HepG2 (cell line): ENCODE results near the gene TST. TPM values are rescaled to one million over a fixed set of nuclear protein-coding genes. Genes with fewer than 3 reads are reported as not detected.

Experiments
- CBX5 ChIP-seq: sonication (generic); formaldehyde crosslinking; IDR thresholded peaks from 2 replicates; pipeline ENCODE4 v1.4.0; 2020; ENCODE audit warnings: missing genetic modification reagents, borderline replicate concordance
- EEA1 ChIP-seq: sonication (generic); formaldehyde crosslinking; IDR thresholded peaks from 2 replicates; pipeline ENCODE4 v1.5.1; 2020; ENCODE audit warnings: mild to moderate bottlenecking, missing genetic modification reagents, borderline replicate concordance
- GATA4 ChIP-seq: sonication (generic); IDR thresholded peaks from 2 replicates; pipeline ENCODE4 v1.6.1; 2016; ENCODE audit warnings: antibody characterized with exemption, low read depth, borderline replicate concordance
- HES4 ChIP-seq: sonication (generic); formaldehyde crosslinking; IDR thresholded peaks from 2 replicates; pipeline ENCODE4 v1.9.0; 2021; ENCODE audit warnings: mild to moderate bottlenecking, missing genetic modification reagents, borderline replicate concordance
- MIER2 ChIP-seq: IDR thresholded peaks from 2 replicates; pipeline ENCODE4 v1.6.1; 2016; ENCODE audit warnings: missing biosample characterization, missing genetic modification reagents
- RNF2 ChIP-seq: fragments of 450-650 bp; conservative IDR thresholded peaks from 2 replicates; pipeline ENCODE4 v1.6.1; 2016; ENCODE audit warnings: low read depth
- RXRB ChIP-seq: IDR thresholded peaks from 2 replicates; pipeline ENCODE4 v1.6.1; 2016; ENCODE audit warnings: borderline replicate concordance, missing genetic modification reagents, missing compliant biosample characterization
- SCMH1 ChIP-seq: sonication (generic); formaldehyde crosslinking; IDR thresholded peaks from 2 replicates; pipeline ENCODE4 v1.9.0; 2021; ENCODE audit warnings: missing genetic modification reagents, mild to moderate bottlenecking, borderline replicate concordance
- SP2 ChIP-seq: sonication (generic); formaldehyde crosslinking; IDR thresholded peaks from 2 replicates; pipeline ENCODE4 v1.5.1; 2020; ENCODE audit warnings: mild to moderate bottlenecking, missing genetic modification reagents
- ZBTB7A ChIP-seq: sonication (generic); formaldehyde crosslinking; IDR thresholded peaks from 2 replicates; pipeline ENCODE4 v1.8.0; 2022; ENCODE audit warnings: mild to moderate bottlenecking, missing genetic modification reagents
- ZKSCAN1 ChIP-seq: fragments of 150-350 bp; IDR thresholded peaks from 2 replicates; pipeline ENCODE4 v1.6.1; 2014; ENCODE audit warnings: low read length
- ZKSCAN5 ChIP-seq: sonication (generic); formaldehyde crosslinking; IDR thresholded peaks from 2 replicates; pipeline ENCODE4 v1.5.1; 2020; ENCODE audit warnings: mild to moderate bottlenecking, missing genetic modification reagents
- ZNF264 ChIP-seq: sonication (generic); formaldehyde crosslinking; IDR thresholded peaks from 2 replicates; pipeline ENCODE4 v1.4.0; 2020; ENCODE audit warnings: missing genetic modification reagents
- ZNF383 ChIP-seq: sonication (generic); formaldehyde crosslinking; IDR thresholded peaks from 2 replicates; pipeline ENCODE4 v1.4.0; 2020; ENCODE audit warnings: missing genetic modification reagents, mild to moderate bottlenecking, borderline replicate concordance
- ZNF430 ChIP-seq: sonication (generic); formaldehyde crosslinking; IDR thresholded peaks from 2 replicates; pipeline ENCODE4 v1.9.0; 2021; ENCODE audit warnings: mild to moderate bottlenecking, missing genetic modification reagents
- ZNF543 ChIP-seq: sonication (generic); formaldehyde crosslinking; IDR thresholded peaks from 2 replicates; pipeline ENCODE4 v1.4.0; 2020; ENCODE audit warnings: mild to moderate bottlenecking, missing genetic modification reagents
- ZNF550 ChIP-seq: sonication (generic); formaldehyde crosslinking; IDR thresholded peaks from 2 replicates; pipeline ENCODE4 v1.4.0; 2020; ENCODE audit warnings: mild to moderate bottlenecking, missing genetic modification reagents, borderline replicate concordance
- ZNF724P ChIP-seq: sonication (generic); formaldehyde crosslinking; IDR thresholded peaks from 2 replicates; pipeline ENCODE4 v1.8.0; 2022; ENCODE audit warnings: missing genetic modification reagents, borderline replicate concordance
- ZSCAN9 ChIP-seq: IDR thresholded peaks from 2 replicates; pipeline ENCODE4 v1.6.1; 2016; ENCODE audit warnings: borderline replicate concordance
- polyA plus RNA-seq, 8 experiments: library from polyadenylated mRNA; depleted of rRNA in 3 of 8; stranded (reverse) in 7 of 8; unstranded in 1 of 8; fragments of >200 nt; fragmentation: Illumina TruSeq in 4 of 8; extraction: Trizol in 4 of 8; gene quantifications; 2 replicates each; pipeline versions ENCODE4 v1.2.1 to v1.2.3, GENCODE V29; 2011 to 2016; ENCODE audit warnings: low read depth in 4 of 8, missing spikeins in 1 of 8, mixed read lengths in 1 of 8; ENCODE audit not compliant: insufficient read depth in 1 of 8
- total RNA-seq, 5 experiments: library from RNA; depleted of rRNA; stranded (reverse); fragments of >200 nt; fragmentation: Illumina TruSeq; extraction: Trizol; gene quantifications; 2 replicates each; pipeline ENCODE4 v1.2.3, GENCODE V29; 2016; ENCODE audit warnings: low read depth in 1 of 5
- TF ChIP-seq, protein P1 (sequence below): sonication (generic); formaldehyde crosslinking; IDR thresholded peaks from 2 replicates; pipeline ENCODE4 v1.5.0; 2020; ENCODE audit warnings: mild to moderate bottlenecking, missing genetic modification reagents
- TF ChIP-seq, protein P2 (sequence below): IDR thresholded peaks from 2 replicates; pipeline ENCODE4 v1.6.1; 2016; ENCODE audit warnings: missing genetic modification reagents, missing compliant biosample characterization
- TF ChIP-seq, protein P3 (sequence below): sonication (generic); formaldehyde crosslinking; IDR thresholded peaks from 2 replicates; pipeline ENCODE4 v1.4.0; 2020; ENCODE audit warnings: missing genetic modification reagents
- TF ChIP-seq, protein P4 (sequence below): sonication (generic); formaldehyde crosslinking; conservative IDR thresholded peaks from 2 replicates; pipeline ENCODE4 v1.8.1; 2023; ENCODE audit warnings: missing genetic modification reagents
- TF ChIP-seq, protein P5 (sequence below): sonication (generic); formaldehyde crosslinking; IDR thresholded peaks from 2 replicates; pipeline ENCODE4 v1.5.0; 2020; ENCODE audit warnings: missing genetic modification reagents

TST gene
- total and polyA plus RNA-seq, 2 of the 13 experiments (the other 11 are each of a cell fraction or from before 2014, with no cell fraction given), result 44.6 to 63.6 TPM

DNA sequence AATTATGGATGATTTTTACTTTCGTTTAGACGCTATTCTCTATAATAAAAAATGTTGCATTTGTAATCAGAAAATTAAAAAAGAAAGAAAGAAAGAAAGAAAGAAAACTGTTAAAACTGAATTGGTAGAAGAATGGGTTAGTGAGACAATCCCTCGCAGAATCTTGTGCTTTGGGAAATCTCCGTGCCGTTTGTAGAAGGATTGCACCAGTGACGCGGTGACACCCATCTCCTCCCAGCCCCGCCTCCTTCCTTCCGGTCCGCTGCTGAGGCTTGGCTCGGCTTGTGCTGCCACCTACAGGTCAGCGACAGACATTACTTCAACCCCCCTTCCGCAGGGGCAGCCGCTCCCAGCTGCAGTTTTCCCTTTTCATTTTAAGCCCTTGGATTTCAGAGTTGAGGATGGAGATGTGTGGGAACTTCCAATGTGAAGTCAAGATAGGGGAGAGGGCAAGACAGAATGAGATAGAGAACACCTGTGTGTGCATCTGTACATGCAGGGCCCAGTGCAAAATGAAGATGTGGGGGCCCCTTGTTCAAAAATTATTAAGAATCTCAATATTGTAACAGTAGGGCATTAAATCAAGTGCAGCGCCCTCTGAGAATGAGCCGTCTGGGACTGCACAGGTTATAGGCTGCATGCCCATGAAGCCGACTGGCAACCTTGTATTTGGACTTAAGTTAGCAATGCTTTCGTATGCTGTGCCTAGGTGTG, 41.1 kb downstream of the TST start (continued):
- TF ChIP-seq ZNF543 (no peak), RNF2 (no peak), ZSCAN9 (no peak), ZNF383 (CRISPR knock-in tag) (no peak), EEA1 (no peak), ZBTB7A (no peak), ZKSCAN5 (no peak), ZKSCAN1 (0 out of 2 replicates have a peak, but pooled peaks have one; percentile 21), ZNF264 (CRISPR knock-in tag) (no peak), ZNF550 (CRISPR knock-in tag) (no peak), SP2 (CRISPR knock-in tag) (0 out of 2 replicates have a peak, but pooled peaks have one; percentile 39), HES4 (CRISPR knock-in tag) (no peak), ZNF724P (CRISPR knock-in tag) (no peak), CBX5 (CRISPR knock-in tag) (0 out of 2 replicates have a peak, but pooled peaks have one; percentile 57), SCMH1 (CRISPR knock-in tag) (no peak), MIER2 (CRISPR knock-in tag) (no peak), GATA4 (no peak), RXRB (CRISPR knock-in tag) (no peak; the same call in 1 of the 2 replicates), ZNF430 (CRISPR knock-in tag) (no peak)
- TF ChIP-seq, protein P1, sequence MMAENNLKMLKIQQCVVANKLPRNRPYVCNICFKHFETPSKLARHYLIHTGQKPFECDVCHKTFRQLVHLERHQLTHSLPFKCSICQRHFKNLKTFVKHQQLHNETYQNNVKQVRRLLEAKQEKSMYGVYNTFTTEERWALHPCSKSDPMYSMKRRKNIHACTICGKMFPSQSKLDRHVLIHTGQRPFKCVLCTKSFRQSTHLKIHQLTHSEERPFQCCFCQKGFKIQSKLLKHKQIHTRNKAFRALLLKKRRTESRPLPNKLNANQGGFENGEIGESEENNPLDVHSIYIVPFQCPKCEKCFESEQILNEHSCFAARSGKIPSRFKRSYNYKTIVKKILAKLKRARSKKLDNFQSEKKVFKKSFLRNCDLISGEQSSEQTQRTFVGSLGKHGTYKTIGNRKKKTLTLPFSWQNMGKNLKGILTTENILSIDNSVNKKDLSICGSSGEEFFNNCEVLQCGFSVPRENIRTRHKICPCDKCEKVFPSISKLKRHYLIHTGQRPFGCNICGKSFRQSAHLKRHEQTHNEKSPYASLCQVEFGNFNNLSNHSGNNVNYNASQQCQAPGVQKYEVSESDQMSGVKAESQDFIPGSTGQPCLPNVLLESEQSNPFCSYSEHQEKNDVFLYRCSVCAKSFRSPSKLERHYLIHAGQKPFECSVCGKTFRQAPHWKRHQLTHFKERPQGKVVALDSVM (CRISPR knock-in tag), result no peak
- TF ChIP-seq, protein P2, sequence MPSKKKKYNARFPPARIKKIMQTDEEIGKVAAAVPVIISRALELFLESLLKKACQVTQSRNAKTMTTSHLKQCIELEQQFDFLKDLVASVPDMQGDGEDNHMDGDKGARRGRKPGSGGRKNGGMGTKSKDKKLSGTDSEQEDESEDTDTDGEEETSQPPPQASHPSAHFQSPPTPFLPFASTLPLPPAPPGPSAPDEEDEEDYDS (CRISPR knock-in tag), result 0 out of 2 replicates have a peak, but pooled peaks have one; percentile 18
- TF ChIP-seq, protein P3, sequence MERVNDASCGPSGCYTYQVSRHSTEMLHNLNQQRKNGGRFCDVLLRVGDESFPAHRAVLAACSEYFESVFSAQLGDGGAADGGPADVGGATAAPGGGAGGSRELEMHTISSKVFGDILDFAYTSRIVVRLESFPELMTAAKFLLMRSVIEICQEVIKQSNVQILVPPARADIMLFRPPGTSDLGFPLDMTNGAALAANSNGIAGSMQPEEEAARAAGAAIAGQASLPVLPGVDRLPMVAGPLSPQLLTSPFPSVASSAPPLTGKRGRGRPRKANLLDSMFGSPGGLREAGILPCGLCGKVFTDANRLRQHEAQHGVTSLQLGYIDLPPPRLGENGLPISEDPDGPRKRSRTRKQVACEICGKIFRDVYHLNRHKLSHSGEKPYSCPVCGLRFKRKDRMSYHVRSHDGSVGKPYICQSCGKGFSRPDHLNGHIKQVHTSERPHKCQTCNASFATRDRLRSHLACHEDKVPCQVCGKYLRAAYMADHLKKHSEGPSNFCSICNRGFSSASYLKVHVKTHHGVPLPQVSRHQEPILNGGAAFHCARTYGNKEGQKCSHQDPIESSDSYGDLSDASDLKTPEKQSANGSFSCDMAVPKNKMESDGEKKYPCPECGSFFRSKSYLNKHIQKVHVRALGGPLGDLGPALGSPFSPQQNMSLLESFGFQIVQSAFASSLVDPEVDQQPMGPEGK, result peak; percentile 50; the same call in 1 of the 2 replicates
- TF ChIP-seq, protein P4, sequence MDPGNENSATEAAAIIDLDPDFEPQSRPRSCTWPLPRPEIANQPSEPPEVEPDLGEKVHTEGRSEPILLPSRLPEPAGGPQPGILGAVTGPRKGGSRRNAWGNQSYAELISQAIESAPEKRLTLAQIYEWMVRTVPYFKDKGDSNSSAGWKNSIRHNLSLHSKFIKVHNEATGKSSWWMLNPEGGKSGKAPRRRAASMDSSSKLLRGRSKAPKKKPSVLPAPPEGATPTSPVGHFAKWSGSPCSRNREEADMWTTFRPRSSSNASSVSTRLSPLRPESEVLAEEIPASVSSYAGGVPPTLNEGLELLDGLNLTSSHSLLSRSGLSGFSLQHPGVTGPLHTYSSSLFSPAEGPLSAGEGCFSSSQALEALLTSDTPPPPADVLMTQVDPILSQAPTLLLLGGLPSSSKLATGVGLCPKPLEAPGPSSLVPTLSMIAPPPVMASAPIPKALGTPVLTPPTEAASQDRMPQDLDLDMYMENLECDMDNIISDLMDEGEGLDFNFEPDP (CRISPR knock-in tag), result no peak
- TF ChIP-seq, protein P5, sequence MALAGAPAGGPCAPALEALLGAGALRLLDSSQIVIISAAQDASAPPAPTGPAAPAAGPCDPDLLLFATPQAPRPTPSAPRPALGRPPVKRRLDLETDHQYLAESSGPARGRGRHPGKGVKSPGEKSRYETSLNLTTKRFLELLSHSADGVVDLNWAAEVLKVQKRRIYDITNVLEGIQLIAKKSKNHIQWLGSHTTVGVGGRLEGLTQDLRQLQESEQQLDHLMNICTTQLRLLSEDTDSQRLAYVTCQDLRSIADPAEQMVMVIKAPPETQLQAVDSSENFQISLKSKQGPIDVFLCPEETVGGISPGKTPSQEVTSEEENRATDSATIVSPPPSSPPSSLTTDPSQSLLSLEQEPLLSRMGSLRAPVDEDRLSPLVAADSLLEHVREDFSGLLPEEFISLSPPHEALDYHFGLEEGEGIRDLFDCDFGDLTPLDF (CRISPR knock-in tag), result no peak
